ENCODE measurements around the gene FAT3. TPM values are rescaled to one million over a fixed set of nuclear protein-coding genes. Genes with fewer than 3 reads are reported as not detected.

FAT3 gene
- polyA plus RNA-seq, 1 donor (not counting 4 experiments of a cell fraction or from before 2014, with no cell fraction given), result 0.69 TPM

GRCh38 chr11:92211576-92212167 lies 12.9 kb upstream of the FAT3 start:
- H3K36me3 ChIP-seq (ENCODE audit: control insufficient read depth in 2 of 2, extremely low read depth in 1 of 2, insufficient read depth in 2 of 2, low read length in 2 of 2), result no peaks in the 10 kb centered on the region
- H2AFZ ChIP-seq (ENCODE audit: control insufficient read depth, low read length), result no peak overlapping the region
- no peaks in the 10 kb centered on the region for H3K9me3 ChIP-seq (ENCODE audit: control insufficient read depth, low read depth, low read length)
- FAIRE-seq, result no peak
- no peak overlapping the region for H3K4me3 ChIP-seq (ENCODE audit: control insufficient read depth in 2 of 3, extremely low read depth in 1 of 3, insufficient read depth in 2 of 3, low read depth in 1 of 3, low read length in 3 of 3)
- TF ChIP-seq EZH2 (IDR thresholded peaks at IDR 0.05; ENCODE audit: low read length), result no peak
- TF ChIP-seq CTCF (optimal IDR thresholded peaks at IDR 0.05 in 1 of 3, IDR thresholded peaks at IDR 0.05 in 1 of 3, conservative IDR thresholded peaks at IDR 0.05 in 1 of 3; ENCODE audit: extremely low read depth in 1 of 3, insufficient read depth in 2 of 3, low read length in 3 of 3), result peak; percentile 20 to 62 (median 53)
- DNase-seq (ENCODE audit: low read depth, low spot score), result no peak
- no peaks in the 10 kb centered on the region for H3K4me1 ChIP-seq (ENCODE audit: control insufficient read depth, extremely low read depth, insufficient read depth, low read length)
- no peak overlapping the region for H3K27ac ChIP-seq (ENCODE audit: control insufficient read depth, insufficient read depth, low read length)
- H3K79me2 ChIP-seq (ENCODE audit: control insufficient read depth, insufficient read depth, low read length), result no peaks in the 10 kb centered on the region
- H4K20me1 ChIP-seq (ENCODE audit: control insufficient read depth, extremely low read depth, insufficient read depth, low read length), result no peaks in the 10 kb centered on the region
- dilution Hi-C loops (cut with MboI; ENCODE audit: extremely low pct_ligation_motif_present, low sequenced_read_pairs), result no loop called here
- H3K9me1 ChIP-seq (ENCODE audit: control insufficient read depth, extremely low read depth, insufficient read depth, low read length), result no peaks in the 10 kb centered on the region
- no peak overlapping the region for H3K4me2 ChIP-seq (ENCODE audit: control insufficient read depth, extremely low read depth, insufficient read depth, low read depth, low read length)
- no peaks in the 10 kb centered on the region for H3K27me3 ChIP-seq (ENCODE audit: control insufficient read depth, extremely low read depth, insufficient read depth, low read length)
- no peak overlapping the region for H3K9ac ChIP-seq (ENCODE audit: control insufficient read depth, extremely low read depth, insufficient read depth, low read length)

GRCh38 chr11:92212530-92212929 lies 12.1 kb upstream of the FAT3 start:
- no peaks in the 10 kb centered on the region for H3K27me3 ChIP-seq (ENCODE audit: control insufficient read depth, extremely low read depth, insufficient read depth, low read length)
- H3K9ac ChIP-seq (ENCODE audit: control insufficient read depth, extremely low read depth, insufficient read depth, low read length), result no peak overlapping the region
- no peaks in the 10 kb centered on the region for H3K9me1 ChIP-seq (ENCODE audit: control insufficient read depth, extremely low read depth, insufficient read depth, low read length)
- FAIRE-seq (no peak), DNase-seq (ENCODE audit: low read depth, low spot score) (no peak)
- H2AFZ ChIP-seq (ENCODE audit: control insufficient read depth, low read length), result no peak overlapping the region
- H3K79me2 ChIP-seq (ENCODE audit: control insufficient read depth, insufficient read depth, low read length), result no peaks in the 10 kb centered on the region
- dilution Hi-C loops (cut with MboI; ENCODE audit: extremely low pct_ligation_motif_present, low sequenced_read_pairs), result no loop called here
- H3K4me2 ChIP-seq (ENCODE audit: control insufficient read depth, extremely low read depth, insufficient read depth, low read depth, low read length), result no peak overlapping the region
- no peak overlapping the region for H3K27ac ChIP-seq (ENCODE audit: control insufficient read depth, insufficient read depth, low read length)
- no peaks in the 10 kb centered on the region for H4K20me1 ChIP-seq (ENCODE audit: control insufficient read depth, extremely low read depth, insufficient read depth, low read length)
- H3K9me3 ChIP-seq (ENCODE audit: control insufficient read depth, low read depth, low read length), result no peaks in the 10 kb centered on the region
- no peaks in the 10 kb centered on the region for H3K4me1 ChIP-seq (ENCODE audit: control insufficient read depth, extremely low read depth, insufficient read depth, low read length)
- no peak for TF ChIP-seq CTCF (optimal IDR thresholded peaks at IDR 0.05 in 1 of 3, IDR thresholded peaks at IDR 0.05 in 1 of 3, conservative IDR thresholded peaks at IDR 0.05 in 1 of 3; ENCODE audit: extremely low read depth in 1 of 3, insufficient read depth in 2 of 3, low read length in 3 of 3)
- no peaks in the 10 kb centered on the region for H3K36me3 ChIP-seq (ENCODE audit: control insufficient read depth in 2 of 2, extremely low read depth in 1 of 2, insufficient read depth in 2 of 2, low read length in 2 of 2)
- no peak overlapping the region for H3K4me3 ChIP-seq (ENCODE audit: control insufficient read depth in 2 of 3, extremely low read depth in 1 of 3, insufficient read depth in 2 of 3, low read depth in 1 of 3, low read length in 3 of 3)
